Panc1 (cell line): ENCODE data around the gene SIRPD. TPM values are rescaled to one million over a fixed set of nuclear protein-coding genes. Genes with fewer than 3 reads are reported as not detected.

Experiments
- ATAC-seq: fragments of 200-7000 bp; cut with Tn5 transposase; 2 replicates; pipeline ENCODE4 v1.9.1; 2020; ENCODE audit warnings: mild to moderate bottlenecking, moderate library complexity
- BruUV-seq: library from RNA; stranded (reverse); fragments of 400-500 nt; replicated peaks from 2 replicates; lab custom pipeline; 2021; lab: Mats Ljungman, UMichigan
- CTCF ChIA-PET: fragments of 300-600 bp; sonication (Branson Sonifier 250); formaldehyde crosslinking; loops from one replicate; lab custom pipeline; 2022; ENCODE audit warnings: antibody characterized with exemption; lab: Charles Lee
- POLR2A ChIA-PET: fragments of 300-600 bp; sonication (Branson Sonifier 250); formaldehyde crosslinking; loops from one replicate; lab custom pipeline; 2022; ENCODE audit warnings: antibody characterized with exemption; lab: Charles Lee
- DNase-seq: peaks from one replicate; pipeline ENCODE4 v3.0.0-alpha.2; 2010; ENCODE audit warnings: low read depth, low spot score
- H3K27ac ChIP-seq: 2 replicates; pipeline ENCODE4 v1.5.1; 2011; ENCODE audit warnings: mild to moderate bottlenecking, low read length, inconsistent platforms
- H3K27me3 ChIP-seq: fragments of 200-500 bp; sonication (Bioruptor generic); 2 replicates; pipeline ENCODE4 v1.6.0; 2014; ENCODE audit warnings: low read length, inconsistent platforms; ENCODE audit not compliant: control insufficient read depth, insufficient read depth
- H3K36me3 ChIP-seq: fragments of 200-500 bp; sonication (Bioruptor generic); 2 replicates; pipeline ENCODE4 v1.5.1; 2014; ENCODE audit warnings: inconsistent platforms, mild to moderate bottlenecking, low read length, moderate library complexity; ENCODE audit not compliant: control insufficient read depth, insufficient read depth
- H3K4me1 ChIP-seq: 2 replicates; pipeline ENCODE4 v1.5.1; 2011; ENCODE audit warnings: inconsistent platforms, mild to moderate bottlenecking, low read length, moderate library complexity; ENCODE audit not compliant: control insufficient read depth, insufficient read depth
- H3K4me3 ChIP-seq, 2 experiments: 2 replicates each; pipeline ENCODE4 v1.5.1; 2011 to 2012; ENCODE audit warnings: low read depth in 2 of 2, low read length in 2 of 2, mild to moderate bottlenecking in 2 of 2, inconsistent platforms in 1 of 2, moderate library complexity in 1 of 2
- H3K9me3 ChIP-seq: fragments of 200-500 bp; sonication (Bioruptor generic); 2 replicates; pipeline ENCODE4 v1.5.1; 2014; ENCODE audit warnings: low read depth, mild to moderate bottlenecking, inconsistent platforms, low read length, moderate library complexity; ENCODE audit not compliant: control insufficient read depth, insufficient read depth
- POLR2AphosphoS5 ChIP-seq: IDR thresholded peaks from 2 replicates; pipeline ENCODE4 v1.6.1; 2012; ENCODE audit warnings: mild to moderate bottlenecking, low read depth, low read length, moderate library complexity
- SIN3A ChIP-seq: IDR thresholded peaks from 2 replicates; pipeline ENCODE4 v1.6.1; 2012; ENCODE audit warnings: low read depth, mild to moderate bottlenecking, low read length, moderate library complexity, borderline replicate concordance; ENCODE audit not compliant: insufficient read depth
- TCF7L2 ChIP-seq: IDR thresholded peaks from 2 replicates; pipeline ENCODE4 v1.6.1; 2011; ENCODE audit warnings: mild to moderate bottlenecking, low read depth, low read length, inconsistent platforms
- in situ Hi-C: cut with HindIII; loops from 2 replicates; pipeline ENCODE4 v1.10.0; 2016; ENCODE audit warnings: low sequenced_read_pairs, low pct_unique_long_range_greater_than_20kb
- intact Hi-C: fragments of 100-400 bp; cut with micrococcal nuclease; formaldehyde crosslinking; loops from one replicate; pipeline ENCODE4 v1.10.0; 2022; ENCODE audit not compliant: unreplicated experiment
- total RNA-seq: library from RNA; stranded (reverse); gene quantifications from one replicate; pipeline ENCODE4 v1.2.1, GENCODE V29; 2021; ENCODE audit not compliant: unreplicated experiment
- TF ChIP-seq, protein P1 (sequence below): fragments of 450-650 bp; IDR thresholded peaks from 2 replicates; pipeline ENCODE4 v1.5.1; 2017; ENCODE audit warnings: mild to moderate bottlenecking
- TF ChIP-seq, protein P2 (sequence below), 2 experiments: IDR thresholded peaks; 2 replicates each; pipeline ENCODE4 v1.6.1; 2011 to 2012; ENCODE audit warnings: low read depth in 2 of 2, control low read depth in 1 of 2, low read length in 1 of 2, mild to moderate bottlenecking in 1 of 2, moderate library complexity in 1 of 2; ENCODE audit not compliant: insufficient read depth in 1 of 2

The SIRPD gene
- total RNA-seq, 1 experiment from 2014 or later: not detected

DNA sequence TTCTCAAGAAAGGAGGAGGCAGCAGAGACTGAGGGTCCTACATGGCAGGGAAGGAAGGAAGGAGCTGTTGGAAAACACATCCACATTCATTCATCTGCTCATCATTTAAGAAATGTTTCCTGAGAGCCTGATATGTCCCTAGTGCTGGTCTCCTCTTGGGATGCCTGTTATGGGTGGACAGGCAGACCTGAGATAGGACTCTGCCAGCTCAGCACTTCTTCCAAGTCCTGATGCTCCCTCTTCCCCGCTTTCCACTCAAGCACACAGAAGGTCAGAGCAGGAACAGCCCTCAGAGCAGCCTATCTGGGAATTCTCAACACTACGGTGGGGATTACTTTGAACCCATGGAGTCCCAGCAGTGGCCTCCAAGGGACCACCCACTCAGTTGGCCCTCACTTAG is 8.0 kb upstream of the SIRPD start:
- no peak overlapping the region for H3K27ac ChIP-seq
- BruUV-seq: no TSS peak
- intact Hi-C loops (no loop called here), in situ Hi-C loops (no loop called here)
- no peaks in the 10 kb centered on the region for H3K9me3 ChIP-seq
- H3K36me3 ChIP-seq: no peaks in the 10 kb centered on the region
- ChIA-PET POLR2A (interaction anchor here (0.6 kb wide), 1 partner anchor 15 kb away, joined by 3 read pairs; no protein-coding TSS in a partner anchor), CTCF (no interaction called here)
- no peak for ATAC-seq
- TF ChIP-seq, protein P1, sequence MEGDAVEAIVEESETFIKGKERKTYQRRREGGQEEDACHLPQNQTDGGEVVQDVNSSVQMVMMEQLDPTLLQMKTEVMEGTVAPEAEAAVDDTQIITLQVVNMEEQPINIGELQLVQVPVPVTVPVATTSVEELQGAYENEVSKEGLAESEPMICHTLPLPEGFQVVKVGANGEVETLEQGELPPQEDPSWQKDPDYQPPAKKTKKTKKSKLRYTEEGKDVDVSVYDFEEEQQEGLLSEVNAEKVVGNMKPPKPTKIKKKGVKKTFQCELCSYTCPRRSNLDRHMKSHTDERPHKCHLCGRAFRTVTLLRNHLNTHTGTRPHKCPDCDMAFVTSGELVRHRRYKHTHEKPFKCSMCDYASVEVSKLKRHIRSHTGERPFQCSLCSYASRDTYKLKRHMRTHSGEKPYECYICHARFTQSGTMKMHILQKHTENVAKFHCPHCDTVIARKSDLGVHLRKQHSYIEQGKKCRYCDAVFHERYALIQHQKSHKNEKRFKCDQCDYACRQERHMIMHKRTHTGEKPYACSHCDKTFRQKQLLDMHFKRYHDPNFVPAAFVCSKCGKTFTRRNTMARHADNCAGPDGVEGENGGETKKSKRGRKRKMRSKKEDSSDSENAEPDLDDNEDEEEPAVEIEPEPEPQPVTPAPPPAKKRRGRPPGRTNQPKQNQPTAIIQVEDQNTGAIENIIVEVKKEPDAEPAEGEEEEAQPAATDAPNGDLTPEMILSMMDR: no peak
- TF ChIP-seq TCF7L2 (no peak), SIN3A (no peak), POLR2AphosphoS5 (no peak)
- TF ChIP-seq, protein P2, sequence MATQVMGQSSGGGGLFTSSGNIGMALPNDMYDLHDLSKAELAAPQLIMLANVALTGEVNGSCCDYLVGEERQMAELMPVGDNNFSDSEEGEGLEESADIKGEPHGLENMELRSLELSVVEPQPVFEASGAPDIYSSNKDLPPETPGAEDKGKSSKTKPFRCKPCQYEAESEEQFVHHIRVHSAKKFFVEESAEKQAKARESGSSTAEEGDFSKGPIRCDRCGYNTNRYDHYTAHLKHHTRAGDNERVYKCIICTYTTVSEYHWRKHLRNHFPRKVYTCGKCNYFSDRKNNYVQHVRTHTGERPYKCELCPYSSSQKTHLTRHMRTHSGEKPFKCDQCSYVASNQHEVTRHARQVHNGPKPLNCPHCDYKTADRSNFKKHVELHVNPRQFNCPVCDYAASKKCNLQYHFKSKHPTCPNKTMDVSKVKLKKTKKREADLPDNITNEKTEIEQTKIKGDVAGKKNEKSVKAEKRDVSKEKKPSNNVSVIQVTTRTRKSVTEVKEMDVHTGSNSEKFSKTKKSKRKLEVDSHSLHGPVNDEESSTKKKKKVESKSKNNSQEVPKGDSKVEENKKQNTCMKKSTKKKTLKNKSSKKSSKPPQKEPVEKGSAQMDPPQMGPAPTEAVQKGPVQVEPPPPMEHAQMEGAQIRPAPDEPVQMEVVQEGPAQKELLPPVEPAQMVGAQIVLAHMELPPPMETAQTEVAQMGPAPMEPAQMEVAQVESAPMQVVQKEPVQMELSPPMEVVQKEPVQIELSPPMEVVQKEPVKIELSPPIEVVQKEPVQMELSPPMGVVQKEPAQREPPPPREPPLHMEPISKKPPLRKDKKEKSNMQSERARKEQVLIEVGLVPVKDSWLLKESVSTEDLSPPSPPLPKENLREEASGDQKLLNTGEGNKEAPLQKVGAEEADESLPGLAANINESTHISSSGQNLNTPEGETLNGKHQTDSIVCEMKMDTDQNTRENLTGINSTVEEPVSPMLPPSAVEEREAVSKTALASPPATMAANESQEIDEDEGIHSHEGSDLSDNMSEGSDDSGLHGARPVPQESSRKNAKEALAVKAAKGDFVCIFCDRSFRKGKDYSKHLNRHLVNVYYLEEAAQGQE (IDR thresholded peaks at IDR 0.05; ENCODE audit: insufficient read depth in 1 of 2, low read depth in 2 of 2, low read length in 1 of 2): no peak
- no peak for DNase-seq
- H3K4me1 ChIP-seq: no peaks in the 10 kb centered on the region
- no peak overlapping the region for H3K4me3 ChIP-seq
- peaks cover 6% of the 10 kb centered on the region for H3K27me3 ChIP-seq

DNA sequence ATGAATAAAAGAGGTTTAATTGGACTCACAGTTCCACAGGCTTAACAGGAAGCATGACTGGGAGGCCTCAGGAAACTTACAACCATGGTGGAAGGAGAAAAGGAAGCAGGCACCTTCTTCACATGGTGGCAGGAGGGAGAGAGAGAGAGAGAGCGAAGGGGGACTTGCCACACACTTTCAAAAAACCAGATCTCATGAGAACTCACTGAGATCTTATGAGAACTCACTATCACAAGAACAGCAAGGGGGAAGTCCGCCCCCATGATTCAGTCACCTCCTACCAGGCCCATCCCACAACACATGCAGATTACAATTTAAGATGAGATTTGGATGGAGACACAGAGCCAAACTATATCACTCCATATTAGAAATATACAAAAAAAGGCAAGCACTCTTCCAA is 6.1 kb upstream of the SIRPD start:
- H3K27ac ChIP-seq: no peak overlapping the region
- in situ Hi-C loops (no loop called here), intact Hi-C loops (no loop called here)
- no peaks in the 10 kb centered on the region for H3K36me3 ChIP-seq
- no peaks in the 10 kb centered on the region for H3K9me3 ChIP-seq
- ATAC-seq (no peak), DNase-seq (no peak)
- ChIA-PET POLR2A (no interaction called here), CTCF (no interaction called here)
- no TSS peak for BruUV-seq
- H3K4me1 ChIP-seq: no peaks in the 10 kb centered on the region
- peaks cover 6% of the 10 kb centered on the region for H3K27me3 ChIP-seq
- no peak overlapping the region for H3K4me3 ChIP-seq
- TF ChIP-seq, protein P1: no peak
- no peak for TF ChIP-seq TCF7L2
- TF ChIP-seq SIN3A: no peak
- TF ChIP-seq, protein P2 (IDR thresholded peaks at IDR 0.05; ENCODE audit: insufficient read depth in 1 of 2, low read depth in 2 of 2, low read length in 1 of 2): no peak
- TF ChIP-seq POLR2AphosphoS5: no peak
